GM18868 (cell line): ENCODE measurements around the gene KRTAP1-4.
"Not testable (repeated sequence)": the region's sequence is repeated elsewhere in the genome, so short reads cannot be mapped to it uniquely, and the experiment has no call there.

Experiments
- ATAC-seq: cut with Tn5 transposase; IDR thresholded peaks from one replicate; pipeline ENCODE4 v1.9.1; 2021; ENCODE audit warnings: mild to moderate bottlenecking, moderate library complexity; ENCODE audit not compliant: unreplicated experiment

KRTAP1-4 gene

DNA sequence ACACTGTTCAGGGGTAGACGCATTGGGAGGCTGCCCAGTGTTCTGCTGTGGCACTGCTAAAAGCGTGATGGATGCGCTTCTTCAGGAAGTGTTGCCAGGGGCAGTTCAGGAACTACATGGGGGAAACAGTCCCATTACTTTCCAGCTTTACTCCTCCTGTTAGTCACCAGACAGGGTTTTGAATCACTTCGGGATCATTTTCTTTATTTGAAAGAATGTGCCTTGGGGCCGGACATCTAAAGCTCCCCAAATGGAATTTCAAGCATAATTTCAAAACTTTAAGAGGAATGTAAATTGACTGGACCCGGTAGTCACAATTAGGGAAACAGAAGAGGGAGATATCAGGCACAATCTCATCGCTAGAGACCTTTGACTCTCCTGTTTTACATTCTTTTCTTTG, 18.4 kb upstream of the KRTAP1-4 start:
- no peak for ATAC-seq

DNA sequence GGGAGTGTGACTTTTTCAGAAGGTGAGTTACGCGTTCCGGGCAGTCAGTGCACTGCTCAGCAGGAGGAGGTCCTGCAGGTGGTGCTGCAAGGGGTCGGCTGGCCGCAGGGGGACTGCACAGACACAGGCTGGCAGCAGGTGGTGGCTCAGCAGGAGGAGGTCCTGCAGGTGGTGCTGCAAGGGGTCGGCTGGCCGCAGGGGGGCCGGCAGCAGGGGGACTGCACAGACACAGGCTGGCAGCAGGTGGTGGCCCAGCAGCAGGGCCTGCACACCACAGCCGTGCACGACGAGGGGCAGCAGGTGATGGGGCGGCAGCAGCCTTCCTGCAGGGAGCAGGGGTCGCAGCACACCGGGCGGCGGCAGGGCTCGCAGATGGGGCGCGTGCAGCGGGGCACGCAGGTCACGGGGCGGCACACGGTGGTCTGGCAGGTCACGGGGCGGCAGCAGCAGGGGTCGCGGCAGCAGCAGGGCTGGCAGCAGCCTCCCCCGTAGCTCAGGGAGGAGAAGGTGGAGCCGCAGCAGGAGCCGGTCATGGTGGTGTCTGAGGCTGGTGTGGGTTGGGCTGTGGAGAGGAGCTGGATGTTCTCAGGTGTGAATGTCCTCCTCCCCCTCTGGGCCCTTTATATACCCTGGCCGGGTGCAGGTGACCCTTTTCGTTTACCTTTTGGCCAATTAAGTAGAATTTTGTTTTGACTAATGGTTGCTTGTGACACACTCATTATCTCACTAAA, 16.9 kb upstream of the KRTAP1-4 start, which contains the start of gene KRTAP2-1:
Gene KRTAP2-1, minus strand, starts transcription at position 582 of the 731 bp plus-strand sequence. Its CDS starts 49 bp downstream, at position 533.
- not testable (repeated sequence) for ATAC-seq

GRCh38 chr17:41042953-41043352, 13.0 kb upstream of the KRTAP1-4 start:
- ATAC-seq = no peak

DNA sequence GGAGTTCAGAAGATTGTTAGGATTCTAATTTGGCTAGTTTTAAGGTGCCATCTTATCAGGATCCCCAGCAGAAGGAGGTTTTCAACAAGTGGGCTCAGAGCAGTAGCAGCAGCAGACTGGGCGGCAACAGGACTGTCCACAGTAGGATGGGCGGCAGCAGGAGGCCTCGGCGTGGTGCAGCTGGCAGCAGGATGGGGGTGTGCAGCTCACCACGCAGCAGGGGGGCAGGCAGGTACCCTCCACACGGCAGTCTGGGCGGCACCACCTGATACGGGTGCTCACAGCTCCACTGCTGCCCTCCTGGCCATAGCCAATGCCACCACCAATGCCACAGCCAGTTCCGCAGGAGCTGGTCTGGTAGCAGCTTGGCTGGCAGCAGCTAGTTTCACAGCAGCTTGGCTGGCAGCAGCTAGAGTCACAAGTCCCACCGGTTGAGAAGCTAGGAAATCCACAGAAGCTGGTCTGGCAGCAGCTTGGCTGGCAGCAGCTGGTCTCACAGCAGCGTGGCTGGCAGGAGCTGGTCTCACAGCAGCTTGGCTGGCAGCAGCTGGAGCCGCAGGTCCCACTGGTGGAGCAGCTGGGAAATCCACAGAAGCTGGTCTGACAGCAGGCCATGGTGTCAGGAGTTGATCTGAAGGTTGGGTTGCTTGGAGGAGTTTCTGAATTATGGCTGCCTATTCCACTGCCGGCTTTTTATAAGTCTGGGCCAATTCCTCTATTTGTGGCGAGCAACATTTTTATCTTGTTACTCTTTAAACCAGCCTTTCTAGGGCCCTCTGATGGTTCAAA, 11.0 kb upstream of the KRTAP1-4 start, which contains the start of gene KRTAP1-1:
Gene KRTAP1-1, minus strand, starts transcription at position 668 of the 789 bp plus-strand sequence. Its CDS starts 53 bp downstream, at position 615.
- ATAC-seq = not testable (repeated sequence)

GRCh38 chr17:41037853-41038350, 7.9 kb upstream of the KRTAP1-4 start:
- ATAC-seq = no peak

DNA sequence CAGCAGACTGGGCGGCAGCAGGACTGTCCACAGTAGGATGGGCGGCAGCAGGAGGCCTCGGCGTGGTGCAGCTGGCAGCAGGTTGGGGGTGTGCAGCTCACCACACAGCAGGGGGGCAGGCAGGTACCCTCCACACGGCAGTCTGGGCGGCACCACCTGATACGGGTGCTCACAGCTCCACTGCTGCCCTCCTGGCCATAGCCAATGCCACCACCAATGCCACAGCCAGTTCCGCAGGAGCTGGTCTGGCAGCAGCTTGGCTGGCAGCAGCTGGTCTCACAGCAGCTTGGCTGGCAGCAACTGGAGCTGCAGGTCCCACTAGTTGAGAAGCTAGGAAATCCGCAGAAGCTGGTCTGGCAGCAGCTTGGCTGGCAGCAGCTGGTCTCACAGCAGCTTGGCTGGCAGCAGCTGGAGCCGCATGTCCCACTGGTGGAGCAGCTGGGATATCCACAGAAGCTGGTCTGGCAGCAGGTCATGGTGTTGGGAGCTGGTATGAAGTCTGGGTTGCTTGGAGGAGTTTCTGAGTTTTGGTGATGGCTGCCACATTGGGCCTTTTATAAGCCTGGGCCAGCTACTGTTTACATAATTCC, 4.4 kb upstream of the KRTAP1-4 start, which contains the start of gene KRTAP1-3:
Gene KRTAP1-3, minus strand, starts transcription at position 529 of the 590 bp plus-strand sequence. Its CDS starts 53 bp downstream, at position 476.
- not testable (repeated sequence) for ATAC-seq

GRCh38 chr17:41026715-41027471, 3.1 kb downstream of the KRTAP1-4 start, which contains the start of gene KRTAP1-5:
Gene KRTAP1-5, minus strand, starts transcription at chr17:41027208. Its CDS starts 53 bp downstream, at chr17:41027155.
- ATAC-seq = no peak

GRCh38 chr17:41024697-41025096, 5.3 kb downstream of the KRTAP1-4 start:
- ATAC-seq = no peak

DNA sequence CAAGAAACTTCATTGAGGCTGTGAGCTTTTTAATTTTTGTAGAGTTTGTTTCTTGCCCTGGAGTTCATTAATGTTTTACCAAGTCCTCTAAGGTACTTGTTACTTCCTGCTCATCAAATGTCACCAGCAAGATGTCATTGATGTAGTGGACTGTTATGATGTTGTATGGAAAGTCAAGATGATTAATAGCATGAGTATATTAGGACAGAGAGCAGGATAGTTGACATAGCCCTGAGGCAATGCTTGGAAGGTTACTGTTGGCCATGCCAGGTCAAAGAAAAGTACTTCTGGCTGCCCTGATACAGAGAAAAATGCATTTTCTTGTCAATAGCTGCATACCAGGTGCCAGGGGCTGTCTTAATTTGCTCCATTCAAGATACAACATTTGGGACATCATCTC, 9.7 kb downstream of the KRTAP1-4 start:
- no peak for ATAC-seq

- no peak for ATAC-seq
Observed at GRCh38 chr17:41019415-41019814, 10.6 kb downstream of the KRTAP1-4 start.

DNA sequence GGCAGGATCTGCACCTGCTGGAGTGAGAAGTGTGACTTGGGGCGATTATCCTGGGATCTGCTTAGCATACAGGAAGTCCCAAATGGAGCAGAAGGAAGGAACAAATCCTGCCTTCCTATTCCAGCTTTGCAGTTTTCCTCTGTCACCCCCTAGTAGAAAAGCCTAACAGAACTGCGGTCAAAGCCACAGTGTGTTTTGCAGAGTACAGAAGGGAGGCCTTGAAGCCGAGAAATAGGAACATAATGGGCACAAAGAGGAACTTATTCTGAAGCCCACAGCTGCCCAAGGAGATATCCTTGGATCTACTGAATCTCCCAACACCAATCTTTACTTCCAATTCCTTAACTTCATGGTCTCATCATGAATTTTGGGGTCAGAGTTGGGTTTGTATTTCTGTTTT, 11.5 kb downstream of the KRTAP1-4 start:
- no peak for ATAC-seq

DNA sequence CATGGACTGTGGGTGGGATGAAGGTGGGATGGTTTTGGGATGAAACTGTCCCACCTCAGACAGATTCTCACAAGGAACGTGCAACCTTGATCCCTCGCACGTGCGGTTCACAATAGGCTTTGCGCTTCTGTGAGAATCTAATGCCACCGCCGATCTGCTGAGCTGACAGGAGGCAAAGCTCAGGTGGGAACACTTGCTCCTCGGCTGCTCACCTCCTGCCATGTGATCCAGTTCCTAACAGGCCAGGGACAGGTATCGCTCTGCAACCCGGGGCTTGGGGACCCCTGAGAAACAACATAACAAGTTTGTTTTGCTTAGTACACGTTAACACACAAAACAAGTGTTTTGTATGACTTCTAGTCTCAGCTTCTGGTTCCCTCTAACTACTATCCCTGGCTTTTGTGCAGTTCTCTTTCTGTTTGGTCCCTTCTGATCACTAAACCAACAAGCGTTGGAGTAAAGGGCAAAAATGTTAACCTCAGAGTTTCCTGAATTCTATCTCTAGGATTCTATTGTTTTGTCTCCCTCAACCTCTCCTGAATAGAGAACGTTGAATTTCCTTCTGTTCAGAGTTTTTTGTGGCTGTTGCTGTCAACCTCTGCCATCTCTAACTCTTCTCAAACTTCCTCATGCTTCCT, 13.3 kb downstream of the KRTAP1-4 start:
- ATAC-seq = no peak

GRCh38 chr17:41015454-41015853, 14.5 kb downstream of the KRTAP1-4 start:
- ATAC-seq = no peak

- no peak for ATAC-seq
Observed at GRCh38 chr17:41013606-41014005, 16.4 kb downstream of the KRTAP1-4 start.

- no peak for ATAC-seq
Observed at GRCh38 chr17:41013181-41013580, 16.8 kb downstream of the KRTAP1-4 start.

DNA sequence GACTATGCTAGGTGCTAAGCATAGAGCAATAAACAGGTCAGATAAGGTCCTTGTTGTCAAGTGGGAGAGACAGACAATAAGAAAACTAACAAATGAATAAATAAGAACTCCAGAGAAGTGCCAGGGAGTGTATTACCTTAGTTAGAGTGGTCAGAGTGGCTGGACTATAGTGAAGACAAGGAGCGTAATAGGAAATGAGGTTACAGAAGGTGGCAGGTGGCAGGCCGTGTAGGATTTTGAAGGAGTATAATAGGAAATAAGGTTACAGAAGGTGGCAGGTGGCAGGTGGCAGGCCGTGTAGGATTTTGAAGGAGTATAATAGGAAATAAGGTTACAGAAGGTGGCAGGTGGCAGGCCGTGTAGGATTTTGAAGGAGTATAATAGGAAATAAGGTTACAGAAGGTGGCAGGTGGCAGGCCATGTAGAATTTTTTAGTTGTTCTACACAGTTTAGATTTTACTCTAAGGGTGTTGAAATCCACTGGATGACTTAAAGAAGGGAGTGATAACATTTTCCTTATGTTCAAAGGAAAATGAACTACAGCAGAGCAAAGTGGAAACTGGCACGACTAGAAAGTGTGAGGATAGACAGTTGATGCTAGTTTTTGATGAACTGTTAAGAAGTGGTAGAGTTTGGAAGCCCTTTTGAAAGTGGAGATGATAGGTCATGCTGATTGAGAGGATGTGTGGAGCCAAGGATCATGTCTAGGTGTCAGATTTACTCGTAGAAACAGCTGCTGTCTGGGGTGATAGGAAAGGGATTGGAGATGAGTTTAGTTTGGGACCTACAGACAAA, 17.5 kb downstream of the KRTAP1-4 start:
- ATAC-seq = no peak

DNA sequence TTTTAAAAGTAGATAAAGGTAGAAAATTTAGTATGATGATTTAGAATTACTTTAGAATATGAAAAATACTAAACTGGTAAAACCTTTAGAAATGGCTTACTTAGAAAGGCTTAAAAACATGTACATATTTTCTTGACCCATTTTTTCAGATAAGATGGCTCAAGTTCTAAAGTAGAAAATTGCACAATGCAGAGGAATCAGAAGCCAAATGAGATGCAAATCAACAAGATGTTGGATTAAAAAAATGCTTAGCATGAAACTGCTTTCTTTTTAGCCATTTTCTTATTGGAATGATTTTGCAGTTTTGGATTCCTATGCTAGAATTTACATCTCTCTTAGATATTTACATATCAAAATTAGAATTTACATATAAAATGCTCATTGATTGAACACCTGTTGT, 19.6 kb downstream of the KRTAP1-4 start:
- ATAC-seq = no peak

DNA sequence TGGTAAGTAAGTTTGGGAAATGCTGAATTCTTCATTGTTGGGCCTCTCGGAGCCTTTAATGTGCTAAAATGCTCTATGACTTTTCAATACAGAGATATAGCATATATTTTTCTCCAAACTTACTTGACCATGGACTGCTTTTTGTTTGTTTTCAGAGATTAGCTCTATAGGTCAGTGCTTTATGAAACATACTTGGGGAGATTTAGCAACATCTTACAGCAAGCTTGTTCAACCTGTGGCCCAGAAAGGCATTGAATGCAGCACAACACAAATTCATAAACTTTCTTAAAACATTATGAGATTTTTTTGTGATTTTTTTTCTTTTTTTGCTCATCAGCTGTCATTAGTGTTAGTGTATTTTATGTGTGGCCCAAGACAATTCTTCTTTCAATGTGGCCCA, 20.1 kb downstream of the KRTAP1-4 start:
- no peak for ATAC-seq

- ATAC-seq = no peak
Observed at GRCh38 chr17:41009301-41009760, 20.7 kb downstream of the KRTAP1-4 start.
